ENCODE data around the gene SEC24D.

SEC24D gene

DNA sequence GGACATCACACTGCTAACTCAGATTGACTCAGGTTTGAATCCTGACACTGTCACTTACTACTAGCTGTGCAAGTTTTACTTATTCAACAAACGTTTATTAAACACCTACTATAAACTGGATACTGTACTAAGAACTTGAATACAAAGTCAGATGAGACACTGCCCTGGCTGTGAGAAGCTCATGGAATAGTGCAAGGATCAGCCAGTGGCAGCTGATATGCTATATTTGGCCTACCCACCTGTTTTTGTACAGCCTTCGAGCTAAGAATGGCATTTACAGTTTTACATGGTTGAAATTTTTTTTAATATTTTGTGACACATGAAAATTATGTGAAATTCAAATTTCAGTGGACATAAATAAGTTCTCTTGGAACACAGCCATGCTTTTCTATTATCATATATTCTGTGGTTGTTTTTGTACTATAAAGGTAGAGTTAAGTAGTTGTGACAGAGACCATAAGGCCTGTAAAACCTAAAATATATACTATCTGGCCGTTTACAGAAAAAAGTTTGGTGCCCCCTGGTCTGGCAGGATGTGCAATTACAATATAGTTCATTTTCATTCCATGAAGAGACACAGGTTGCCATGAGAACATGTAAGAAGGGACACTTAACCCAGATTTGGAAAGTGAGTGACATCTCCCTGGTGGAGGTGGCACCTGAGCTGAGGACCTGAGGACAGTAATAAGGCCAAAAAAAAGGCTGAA lies 3.4 kb upstream of the SEC24D start:
- DNase-seq = no peak

- DNase-seq = no peak
Measured at GRCh38 chr4:118837121-118837507, 1.2 kb upstream of the SEC24D start.

DNA sequence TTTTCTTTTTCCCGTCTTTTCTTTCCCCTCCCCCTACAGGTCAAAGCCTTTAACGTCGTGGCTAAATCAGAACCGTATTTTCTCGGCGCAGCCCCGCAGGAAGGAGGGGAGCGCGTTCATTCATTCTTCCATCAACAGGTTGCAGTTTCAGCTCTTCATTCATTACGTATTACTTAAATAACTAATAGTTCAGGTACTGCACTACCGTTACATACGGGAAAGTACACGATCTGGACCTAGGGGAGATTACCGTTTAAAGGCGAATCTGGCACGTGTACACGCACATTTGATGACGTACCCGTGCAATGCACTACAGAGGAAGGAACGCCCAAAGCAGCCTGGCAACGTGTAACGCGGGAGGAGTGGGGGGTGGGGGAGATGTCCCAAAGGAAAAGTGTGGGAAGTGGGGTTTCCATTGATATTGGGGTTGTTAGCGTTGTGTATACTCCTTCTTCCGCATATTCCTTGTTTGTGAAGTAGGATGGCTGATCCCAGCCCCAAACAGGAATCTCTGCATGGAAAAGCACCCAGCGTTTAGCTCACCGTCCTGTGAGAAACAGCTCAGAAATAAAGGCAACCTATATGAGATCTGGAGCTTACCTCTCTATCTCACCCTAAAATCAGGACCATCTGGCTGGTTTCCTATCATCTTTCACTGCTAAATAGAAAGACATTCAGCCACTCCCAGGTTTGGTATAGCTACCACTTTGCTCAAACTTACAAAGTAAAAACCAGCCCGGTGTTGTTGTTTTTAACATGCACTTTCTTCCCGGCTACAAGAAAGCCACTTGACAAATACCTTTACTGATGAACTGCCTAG lies 585 bp upstream of the SEC24D start:
- peak in 1 of 2 experiments; percentile 13 for DNase-seq

GRCh38 chr4:118834960-118835569 lies 861 bp downstream of the SEC24D start:
- peak in 1 of 2 experiments; percentile 29 for DNase-seq

- peak in 1 of 2 experiments; percentile 32 for DNase-seq
Measured at GRCh38 chr4:118834070-118834469, 1.9 kb downstream of the SEC24D start.

DNA sequence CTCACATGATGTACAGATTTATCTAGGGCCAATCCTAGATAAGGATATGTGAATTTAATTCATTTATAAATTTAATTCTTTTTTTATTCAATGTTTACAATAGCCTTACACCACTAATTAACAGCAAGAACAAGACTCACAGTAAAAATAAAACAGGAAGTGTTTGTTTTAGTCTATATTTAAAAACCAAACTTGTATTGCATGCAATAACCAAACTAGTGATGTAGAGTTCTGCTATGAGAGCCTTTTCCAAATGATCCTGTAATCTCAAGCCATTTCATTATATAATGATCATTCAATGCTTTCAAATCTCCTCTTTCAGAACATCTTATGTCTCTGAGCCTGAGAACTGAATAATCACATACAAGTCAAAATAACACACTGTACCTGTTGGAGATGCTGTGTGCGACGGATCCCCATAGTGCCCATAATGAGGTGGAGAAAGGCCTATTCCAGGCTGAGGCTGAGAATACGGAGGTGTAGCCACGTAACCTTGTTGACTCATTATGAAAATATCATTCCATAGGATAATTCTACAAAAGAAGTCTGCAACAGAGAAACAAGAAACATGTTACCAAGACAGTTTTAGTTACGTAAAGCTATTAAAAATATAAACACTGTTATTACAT lies 2.6 kb downstream of the SEC24D start:
- no peak for DNase-seq

GRCh38 chr4:118829107-118829506 lies 6.8 kb downstream of the SEC24D start:
- DNase-seq = no peak

DNA sequence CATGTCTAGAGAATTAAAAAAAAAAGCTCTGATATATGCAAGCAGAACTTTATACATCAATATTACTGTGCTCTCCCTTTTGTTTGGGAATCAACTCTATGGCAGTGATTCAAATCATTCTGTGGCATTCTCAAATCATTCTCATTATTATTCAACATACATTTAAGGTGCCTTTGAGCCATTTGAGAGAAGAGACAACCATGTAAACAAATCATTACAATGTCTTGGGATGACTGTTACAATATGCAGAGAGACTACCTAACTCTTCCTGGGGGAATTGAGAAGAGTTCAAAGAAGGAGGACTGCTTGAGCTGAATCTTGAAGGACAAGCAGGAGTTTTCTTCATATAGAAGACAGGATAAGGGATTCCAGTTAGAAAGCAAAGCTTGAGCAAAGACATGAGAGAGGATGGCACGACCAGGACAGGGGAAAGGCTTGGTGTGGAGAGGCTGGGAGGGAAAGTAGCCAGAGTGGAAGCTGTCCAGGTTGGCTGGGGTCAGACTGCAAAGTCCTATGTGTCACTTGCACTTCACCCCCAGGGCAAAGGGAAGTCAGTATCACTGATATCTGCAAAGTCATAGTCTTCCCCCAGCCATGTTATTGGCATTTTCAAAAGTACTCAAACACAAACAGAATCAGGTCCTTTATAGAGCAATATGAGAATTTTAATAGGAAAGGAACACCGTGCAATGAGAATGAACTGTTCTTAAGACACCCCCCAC lies 9.0 kb downstream of the SEC24D start:
- DNase-seq = no peak

DNA sequence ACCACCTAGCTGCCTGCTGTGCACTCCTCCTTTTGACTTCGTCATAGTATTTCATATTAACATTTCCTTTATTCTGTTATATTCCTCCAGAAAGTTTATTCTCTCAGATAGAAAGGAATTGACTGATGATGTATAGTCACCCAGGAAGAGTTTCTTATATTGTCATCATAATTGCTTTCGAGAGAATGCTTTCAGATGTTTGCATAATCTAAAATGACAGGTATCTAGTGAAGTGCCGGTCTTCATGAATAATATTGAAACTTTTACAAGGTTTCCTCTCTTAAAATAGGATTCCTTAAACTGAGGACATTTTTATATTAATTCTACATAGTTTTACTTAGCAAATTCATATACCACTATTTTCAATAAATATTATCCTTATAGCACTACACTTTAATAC lies 10.1 kb downstream of the SEC24D start:
- no peak for DNase-seq

DNA sequence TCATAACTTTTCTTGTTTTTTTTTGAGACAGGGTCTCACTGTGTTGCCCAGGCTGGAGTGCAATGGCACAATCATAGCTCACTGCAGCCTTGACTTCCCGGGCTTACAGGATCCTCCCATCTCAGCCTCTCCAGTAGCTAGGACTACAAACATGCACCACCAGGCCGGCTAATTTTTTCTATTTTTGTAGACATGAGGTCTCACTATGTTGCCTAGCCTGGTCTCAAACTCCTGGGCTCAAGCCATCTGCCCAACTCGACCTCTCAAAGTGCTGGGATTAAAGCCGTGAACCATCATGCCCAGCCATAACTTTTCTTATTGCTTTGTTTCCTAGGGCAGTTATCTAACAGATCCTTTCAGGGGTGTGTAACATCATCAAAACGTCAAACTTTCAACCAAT lies 11.8 kb downstream of the SEC24D start:
- no peak for DNase-seq

DNA sequence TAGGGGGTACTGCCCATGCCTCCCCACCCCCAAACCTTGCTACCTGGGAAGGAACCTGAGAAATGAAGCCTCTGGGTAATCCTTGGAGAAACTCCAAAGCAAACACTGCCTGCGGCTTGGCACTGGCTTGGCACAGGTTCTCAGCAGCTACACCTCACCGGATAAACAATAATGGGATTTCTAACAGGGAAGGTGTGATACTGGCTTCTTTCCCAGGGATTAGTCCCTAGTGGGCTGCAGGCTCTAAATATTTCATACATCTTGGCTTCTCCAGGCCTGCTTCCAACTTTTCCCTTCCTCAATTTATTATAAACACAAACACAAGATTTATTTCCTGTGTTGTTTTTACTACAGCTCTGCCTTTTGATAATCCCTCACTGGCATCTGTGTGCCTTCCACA lies 12.5 kb downstream of the SEC24D start:
- DNase-seq = no peak

DNA sequence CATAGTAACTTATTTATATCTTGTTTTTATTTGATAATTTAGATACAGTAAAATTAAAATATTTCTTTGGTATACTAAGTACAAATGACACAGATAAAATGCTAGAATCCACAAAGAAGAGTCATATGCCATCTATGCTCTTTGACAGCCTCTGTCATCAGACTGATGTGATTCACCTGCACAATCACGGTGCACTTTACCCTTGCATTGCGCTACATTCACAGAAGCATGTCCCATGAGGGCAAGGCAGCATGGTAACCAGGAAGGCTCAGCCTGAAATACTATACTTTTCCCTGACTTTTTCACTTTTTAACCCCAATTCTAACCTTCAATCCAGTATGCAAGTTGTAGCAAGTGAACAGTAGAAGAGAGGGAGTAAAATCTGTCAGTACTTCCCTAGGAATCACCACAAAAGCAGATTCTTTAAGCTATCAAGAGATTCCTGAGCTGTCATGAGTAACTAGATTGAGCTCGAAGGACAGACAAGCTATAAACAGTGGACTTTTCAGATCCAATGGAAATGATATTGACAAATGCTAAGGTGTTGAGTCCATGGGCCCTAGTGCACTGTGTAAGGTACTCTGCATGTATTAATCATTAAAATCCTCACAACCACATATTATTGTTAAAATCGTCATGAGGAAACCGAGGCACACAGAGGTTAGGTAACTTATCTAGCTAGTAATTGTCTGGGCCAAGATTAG lies 14.2 kb downstream of the SEC24D start:
- no peak for DNase-seq

DNA sequence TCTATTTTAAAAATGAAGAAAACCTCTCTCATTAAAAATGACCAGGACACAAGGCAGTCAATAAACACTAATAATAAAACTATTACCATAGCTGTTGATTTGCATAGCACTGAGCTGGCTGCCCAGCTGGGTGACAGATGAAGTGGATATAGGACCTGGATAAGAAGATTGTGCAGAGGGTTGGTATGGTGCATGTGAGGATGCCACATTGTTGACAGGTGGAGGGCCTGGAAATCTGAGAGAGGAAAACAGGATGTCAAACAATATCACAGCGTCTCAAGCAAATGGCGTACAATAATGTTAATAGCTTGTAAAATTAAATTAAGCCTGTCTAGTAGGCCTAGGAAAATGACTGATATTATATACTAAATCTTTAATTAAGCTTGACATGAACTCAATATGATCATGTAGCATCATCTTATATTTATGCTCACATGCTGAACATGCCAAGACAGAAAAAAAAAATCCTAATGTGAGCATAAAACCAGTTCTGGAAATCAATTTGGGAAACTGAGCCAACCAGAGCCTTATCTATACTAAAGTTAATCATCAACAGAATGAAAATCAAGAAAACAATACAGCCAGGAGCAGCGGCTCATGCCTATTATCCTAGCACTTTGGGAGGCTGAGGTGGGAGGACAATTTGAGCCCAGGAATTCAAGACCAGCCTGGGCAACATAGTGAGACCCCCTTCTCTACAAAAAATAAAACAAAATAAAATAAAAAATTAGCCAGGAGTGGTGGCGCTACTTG lies 18.6 kb downstream of the SEC24D start:
- DNase-seq = peak; percentile 74 to 89

- no peak for DNase-seq
Measured at GRCh38 chr4:118816538-118817177, 19.3 kb downstream of the SEC24D start.

GRCh38 chr4:118814891-118815290 lies 21.0 kb downstream of the SEC24D start:
- DNase-seq = peak; percentile 62 to 75

DNA sequence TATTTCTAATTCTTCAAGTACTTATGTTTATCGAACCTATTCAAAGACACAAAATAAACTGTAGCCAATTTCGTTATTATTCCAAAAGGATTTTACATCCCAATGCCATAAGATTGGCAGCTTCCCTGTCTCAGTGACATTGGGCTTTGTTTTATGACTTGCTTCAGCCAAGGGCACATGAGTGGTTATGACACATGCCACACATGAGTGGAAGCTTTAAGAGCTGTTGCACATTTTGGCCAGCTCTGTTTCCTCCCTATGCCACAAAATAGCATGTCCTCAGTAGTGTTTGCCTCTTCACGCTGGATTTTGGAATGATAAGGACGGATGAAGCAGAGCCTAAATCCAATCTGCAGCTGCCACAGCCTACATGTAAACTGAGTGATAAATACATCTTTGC lies 21.9 kb downstream of the SEC24D start:
- peak; percentile 44 to 75 for DNase-seq

- peak in 1 of 2 experiments; percentile 18 for DNase-seq
Measured at GRCh38 chr4:118813561-118813960, 22.4 kb downstream of the SEC24D start.

GRCh38 chr4:118811832-118812231 lies 24.1 kb downstream of the SEC24D start:
- no peak for DNase-seq

DNA sequence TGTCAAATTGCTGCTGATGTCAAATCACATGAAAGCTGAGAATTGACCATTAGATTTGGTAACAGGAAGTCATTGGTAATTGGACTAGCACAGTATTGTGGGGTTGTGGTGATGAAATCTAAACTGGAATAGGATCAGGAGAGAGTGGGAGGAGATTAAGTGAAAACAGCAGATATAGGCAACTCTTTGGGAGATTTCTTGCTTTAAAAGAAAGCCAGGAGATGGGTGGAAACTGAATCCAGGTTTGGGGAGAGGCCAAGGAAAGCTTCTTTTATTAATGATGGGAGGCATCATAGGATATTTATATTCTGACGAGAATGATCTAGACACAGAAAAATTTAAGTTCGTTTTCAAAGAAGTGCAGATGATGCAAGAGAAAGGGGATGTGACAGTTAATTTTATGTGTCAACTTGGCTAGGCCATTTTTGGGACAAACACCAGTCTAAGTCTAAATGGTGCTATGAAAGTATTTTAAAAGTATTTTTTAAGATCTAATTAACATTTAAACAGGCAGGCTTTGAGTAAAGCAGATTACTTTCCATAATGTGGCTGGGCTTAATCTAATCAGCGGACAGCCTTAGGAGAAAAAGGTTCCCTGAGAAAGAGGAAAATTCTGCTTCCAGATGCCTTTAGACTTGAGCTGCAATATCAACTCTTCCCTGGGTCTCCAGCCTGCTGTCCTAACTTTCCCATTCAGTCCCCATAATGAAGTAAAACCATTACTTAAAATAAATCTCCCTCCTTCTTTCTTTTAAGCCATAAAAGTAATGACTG lies 24.7 kb downstream of the SEC24D start:
- DNase-seq = no peak

GRCh38 chr4:118807659-118808058 lies 28.3 kb downstream of the SEC24D start:
- DNase-seq = no peak

All from NCI-H524 (cell line).